HepG2 (cell line): ENCODE data around the gene ZFP3. TPM values are rescaled to one million over a fixed set of nuclear protein-coding genes. Genes with fewer than 3 reads are reported as not detected.

ENCODE experiments used
- ATF4 ChIP-seq, 2 experiments: fragments of 450-650 bp in 1 of 2; sonication (generic) in 1 of 2; formaldehyde crosslinking; IDR thresholded peaks; 2 replicates each; pipeline versions ENCODE4 v1.5.0 to v1.8.0; 2020 to 2022; ENCODE audit warnings: mild to moderate bottlenecking in 1 of 2, missing genetic modification reagents in 1 of 2
- CTCF ChIP-seq: sonication (generic); formaldehyde crosslinking; IDR thresholded peaks from 2 replicates; pipeline ENCODE4 v1.5.0; 2020; ENCODE audit warnings: mild to moderate bottlenecking, missing genetic modification reagents, moderate library complexity
- DZIP1 ChIP-seq: sonication (generic); formaldehyde crosslinking; IDR thresholded peaks from 2 replicates; pipeline ENCODE4 v1.5.0; 2020; ENCODE audit warnings: mild to moderate bottlenecking, missing genetic modification reagents
- HDAC1 ChIP-seq: sonication (generic); formaldehyde crosslinking; IDR thresholded peaks from 2 replicates; pipeline ENCODE4 v1.5.1; 2020; ENCODE audit warnings: mild to moderate bottlenecking, missing genetic modification reagents
- HMG20B ChIP-seq: conservative IDR thresholded peaks from 2 replicates; pipeline ENCODE4 v1.6.1; 2016; ENCODE audit warnings: missing genetic modification reagents, missing compliant biosample characterization
- HNF4A ChIP-seq: sonication (generic); formaldehyde crosslinking; IDR thresholded peaks from 2 replicates; pipeline ENCODE4 v1.4.0; 2020; ENCODE audit warnings: missing genetic modification reagents
- IKZF4 ChIP-seq: sonication (generic); formaldehyde crosslinking; IDR thresholded peaks from 2 replicates; pipeline ENCODE4 v1.5.1; 2020; ENCODE audit warnings: borderline replicate concordance, mild to moderate bottlenecking, low read depth, missing genetic modification reagents; ENCODE audit errors: not compliant biosample characterization
- LCORL ChIP-seq, 2 experiments: fragments of 450-650 bp in 1 of 2; sonication (generic) in 1 of 2; formaldehyde crosslinking in 1 of 2; IDR thresholded peaks; 2 replicates each; pipeline versions ENCODE4 v1.5.0 to v1.6.1; 2017 to 2020; ENCODE audit warnings: antibody characterized with exemption in 1 of 2, missing genetic modification reagents in 1 of 2
- NR1H2 ChIP-seq: sonication (generic); formaldehyde crosslinking; IDR thresholded peaks from 2 replicates; pipeline ENCODE4 v1.8.1; 2022; ENCODE audit warnings: low read depth, missing genetic modification reagents, borderline replicate concordance
- SRSF1 ChIP-seq: fragments of 200-400 bp; formaldehyde crosslinking; optimal IDR thresholded peaks from 2 replicates; pipeline ENCODE3; 2017; ENCODE audit warnings: mild to moderate bottlenecking, low read depth, low read length, moderate library complexity
- TBP ChIP-seq: sonication (generic); formaldehyde crosslinking; IDR thresholded peaks from 2 replicates; pipeline ENCODE4 v1.5.0; 2020; ENCODE audit warnings: missing genetic modification reagents
- THYN1 ChIP-seq: sonication (generic); formaldehyde crosslinking; IDR thresholded peaks from 2 replicates; pipeline ENCODE4 v1.8.1; 2023; ENCODE audit warnings: low read depth, mild to moderate bottlenecking, moderate library complexity, missing genetic modification reagents, borderline replicate concordance
- TP53 ChIP-seq: sonication (generic); formaldehyde crosslinking; conservative IDR thresholded peaks from 2 replicates; pipeline ENCODE4 v1.4.0; 2020; ENCODE audit warnings: missing genetic modification reagents
- ZNF7 ChIP-seq: IDR thresholded peaks from 2 replicates; pipeline ENCODE4 v1.6.1; 2016; ENCODE audit warnings: missing biosample characterization, missing genetic modification reagents
- ZNF761 ChIP-seq: sonication (generic); formaldehyde crosslinking; conservative IDR thresholded peaks from 2 replicates; pipeline ENCODE4 v1.4.0; 2020; ENCODE audit warnings: mild to moderate bottlenecking, missing genetic modification reagents
- ZNF770 ChIP-seq: sonication (generic); formaldehyde crosslinking; IDR thresholded peaks from 2 replicates; pipeline ENCODE4 v1.5.0; 2020; ENCODE audit warnings: mild to moderate bottlenecking, missing genetic modification reagents
- ZNF800 ChIP-seq: sonication (generic); formaldehyde crosslinking; IDR thresholded peaks from 2 replicates; pipeline ENCODE4 v1.4.0; 2020; ENCODE audit warnings: missing genetic modification reagents
- ZZZ3 ChIP-seq: sonication (generic); formaldehyde crosslinking; IDR thresholded peaks from 2 replicates; pipeline ENCODE4 v1.4.0; 2020; ENCODE audit warnings: missing genetic modification reagents, mild to moderate bottlenecking, borderline replicate concordance
- polyA plus RNA-seq, 8 experiments: library from polyadenylated mRNA; depleted of rRNA in 3 of 8; stranded (reverse) in 7 of 8; unstranded in 1 of 8; fragments of >200 nt; fragmentation: Illumina TruSeq in 4 of 8; extraction: Trizol in 4 of 8; gene quantifications; 2 replicates each; pipeline versions ENCODE4 v1.2.1 to v1.2.3, GENCODE V29; 2011 to 2016; ENCODE audit warnings: low read depth in 4 of 8, missing spikeins in 1 of 8, mixed read lengths in 1 of 8; ENCODE audit not compliant: insufficient read depth in 1 of 8
- total RNA-seq, 5 experiments: library from RNA; depleted of rRNA; stranded (reverse); fragments of >200 nt; fragmentation: Illumina TruSeq; extraction: Trizol; gene quantifications; 2 replicates each; pipeline ENCODE4 v1.2.3, GENCODE V29; 2016; ENCODE audit warnings: low read depth in 1 of 5

The ZFP3 gene
- total and polyA plus RNA-seq, 2 of the 13 experiments (the other 11 are each of a cell fraction or from before 2014, with no cell fraction given): not detected

GRCh38 chr17:5111402-5112204 is 33.3 kb downstream of the ZFP3 start, which contains the start of gene ZNF232 (continued):
- no peak for TF ChIP-seq TP53 (CRISPR knock-in tag)
- TF ChIP-seq CTCF (CRISPR knock-in tag): peak; percentile 43; the same call in 1 of the 2 replicates
- TF ChIP-seq SRSF1: no peak
- TF ChIP-seq HDAC1 (CRISPR knock-in tag): peak; percentile 82
- TF ChIP-seq ZNF770 (CRISPR knock-in tag): peak; percentile 76
- peak; percentile 53; the same call in 1 of the 2 replicates for TF ChIP-seq NR1H2 (CRISPR knock-in tag)
- no peak for TF ChIP-seq ZNF7 (CRISPR knock-in tag)
- no peak for TF ChIP-seq THYN1 (CRISPR knock-in tag)
- no peak for TF ChIP-seq ZZZ3 (CRISPR knock-in tag)
- 0 out of 2 replicates have a peak, but pooled peaks have one; percentile 19 for TF ChIP-seq ZNF761 (CRISPR knock-in tag)
- peak; percentile 84; the same call in 1 of the 2 replicates for TF ChIP-seq TBP (CRISPR knock-in tag)
- no peak; the same call in 1 of the 2 replicates for TF ChIP-seq HMG20B (CRISPR knock-in tag)
- TF ChIP-seq DZIP1 (CRISPR knock-in tag): no peak; the same call in 1 of the 2 replicates
- 0 out of 2 replicates have a peak, but pooled peaks have one; percentile 65 for TF ChIP-seq ZNF800 (CRISPR knock-in tag)
- no peak; a peak in 1 of 4 replicates for TF ChIP-seq ATF4 (CRISPR knock-in tag; IDR thresholded peaks at IDR 0.05)
- TF ChIP-seq IKZF4 (CRISPR knock-in tag): peak; percentile 52
- no peak for TF ChIP-seq LCORL (IDR thresholded peaks at IDR 0.05)
- no peak; the same call in 1 of the 2 replicates for TF ChIP-seq LCORL (CRISPR knock-in tag; IDR thresholded peaks at IDR 0.05)
- TF ChIP-seq HNF4A (CRISPR knock-in tag): peak; percentile 99
